Kidney (tissue), 14 donors: ENCODE results near the gene SIK3. TPM values are rescaled to one million over a fixed set of nuclear protein-coding genes. Genes with fewer than 3 reads are reported as not detected.

ENCODE experiments used
- DNase-seq, 5 donors: peaks; one replicate each; pipeline ENCODE4 v3.0.0-alpha.2; 2013 to 2020
- FAIRE-seq: peaks from 2 replicates; lab custom pipeline; 2012; peaks lifted over from hg19 to GRCh38; lab: Jason Lieb, UNC
- H3K27ac ChIP-seq, 2 donors: one replicate each; pipeline ENCODE4 v1.7.0; 2013; ENCODE audit warnings: low read depth in 2 of 2, low read length in 2 of 2, inconsistent platforms in 1 of 2
- H3K27me3 ChIP-seq: one replicate; pipeline ENCODE4 v1.7.1; 2013; ENCODE audit warnings: low read length, inconsistent platforms; ENCODE audit not compliant: control insufficient read depth, insufficient read depth
- H3K36me3 ChIP-seq, 3 donors: one replicate each; pipeline versions ENCODE4 v1.7.0 to v1.7.1; 2013; ENCODE audit warnings: low read length in 3 of 3, control low read depth in 1 of 3, inconsistent platforms in 1 of 3; ENCODE audit not compliant: insufficient read depth in 3 of 3, control insufficient read depth in 2 of 3
- H3K4me1 ChIP-seq, 3 donors: one replicate each; pipeline versions ENCODE4 v1.7.0 to v1.7.1; 2013; ENCODE audit warnings: low read length in 3 of 3, inconsistent platforms in 1 of 3, low read depth in 1 of 3; ENCODE audit not compliant: control insufficient read depth in 2 of 3, insufficient read depth in 2 of 3
- H3K4me3 ChIP-seq, 3 donors: one replicate each; pipeline versions ENCODE4 v1.7.0 to v1.8.1; 2013; ENCODE audit warnings: low read length in 3 of 3, control low read depth in 1 of 3, inconsistent platforms in 1 of 3
- H3K9ac ChIP-seq, 3 donors: one replicate each; pipeline versions ENCODE4 v1.7.0 to v1.7.1; 2013; ENCODE audit warnings: low read length in 3 of 3, control low read depth in 1 of 3, inconsistent platforms in 1 of 3
- H3K9me3 ChIP-seq, 3 donors: one replicate each; pipeline versions ENCODE4 v1.7.0 to v1.7.1; 2013; ENCODE audit warnings: low read length in 3 of 3, control low read depth in 1 of 3, inconsistent platforms in 1 of 3; ENCODE audit not compliant: control insufficient read depth in 2 of 3, insufficient read depth in 1 of 3
- CTCF ChIP-seq: IDR thresholded peaks from 3 replicates; pipeline ENCODE4 v1.5.1; 2012; ENCODE audit warnings: mild to moderate bottlenecking, moderate library complexity, borderline replicate concordance; ENCODE audit not compliant: insufficient read depth; ENCODE audit errors: extremely low read depth
- intact Hi-C: fragments of 100-400 bp; cut with DNase I; formaldehyde crosslinking; loops from one replicate; pipeline ENCODE4 v1.11.1; 2022
- polyA plus RNA-seq: library from polyadenylated mRNA; stranded (reverse); fragments of 350-450 nt; fragmentation: Illumina TruSeq; extraction: RNeasy Lipid Tissue Mini Kit (QIAGEN cat#74804); gene quantifications from one replicate; pipeline ENCODE4 v1.2.3, GENCODE V29; 2014; ENCODE audit warnings: low read depth, low replicate concordance; ENCODE audit not compliant: insufficient read depth
- total RNA-seq: library from RNA; stranded (reverse); fragmentation: NEBNext Ultra II Directional; extraction: Animal tissue kit (Norgen Biotek cat#: 25700); gene quantifications from one replicate; pipeline ENCODE4 v1.2.1, GENCODE V29; 2021
- donor health status: control.
- donor health status: control.
- donor health status: control.
- donor health status: control.
- donor health status: control.
- donor health status: DM: yes; HTN: yes; CAD: no.
- donor health status: Normal renal cell carcinoma (clear cell type).

The SIK3 gene
- total and polyA plus RNA-seq, 2 donors from 2014 or later, result 12.3 to 50.7 TPM

DNA sequence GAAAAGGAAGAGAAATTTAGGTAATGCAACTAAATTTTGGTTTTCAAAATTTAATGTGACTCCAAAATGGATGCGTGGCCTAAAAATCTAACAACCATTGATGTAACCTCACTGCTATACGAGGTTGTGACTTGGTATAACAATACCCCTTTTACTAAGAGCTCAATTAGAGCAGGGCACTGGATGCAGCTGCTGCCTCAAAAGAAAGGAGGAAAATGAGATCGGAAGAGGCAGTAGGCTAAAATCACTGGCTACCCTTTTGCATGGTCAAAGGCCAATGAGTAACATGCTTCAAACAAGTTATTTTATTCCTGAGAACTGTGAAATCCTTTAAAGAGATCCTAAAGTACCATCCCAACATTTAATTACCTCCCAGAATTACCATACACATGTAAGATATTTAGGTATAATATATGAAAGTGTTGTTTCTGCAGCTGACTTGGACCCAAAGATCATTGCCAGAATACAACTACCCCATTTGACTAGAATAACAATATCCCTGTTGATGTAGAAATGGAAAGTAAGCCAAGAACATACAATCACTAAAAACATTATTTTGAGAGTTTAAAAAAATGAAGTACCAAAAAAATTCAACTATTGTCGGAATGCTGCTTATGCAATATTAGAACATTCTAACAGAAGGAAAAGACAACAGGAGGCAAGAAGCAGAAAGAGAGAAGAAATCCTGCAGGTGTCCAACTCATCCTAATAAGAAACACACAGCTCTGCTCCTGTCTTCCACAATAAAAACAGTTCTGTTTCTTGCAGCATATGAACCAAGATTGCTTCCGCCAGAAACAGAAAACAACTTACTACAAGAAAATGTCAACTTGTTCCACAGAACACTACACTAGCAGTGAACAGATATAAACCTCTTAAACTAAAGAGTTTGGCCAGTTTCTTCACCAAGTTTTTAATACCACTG lies 15.0 kb downstream of the SIK3 start:
- H3K4me3 ChIP-seq, result peak overlapping the region in 1 of 3 donors; percentile 3
- no peaks in the 10 kb centered on the region for H3K9me3 ChIP-seq
- H3K27ac ChIP-seq, result no peak overlapping the region
- peaks cover 0 to 8% (median 0%) of the 10 kb centered on the region in 3 donors for H3K4me1 ChIP-seq
- DNase-seq (no peak), FAIRE-seq (no peak)
- no peak for TF ChIP-seq CTCF
- no peaks in the 10 kb centered on the region for H3K36me3 ChIP-seq
- no peak overlapping the region for H3K9ac ChIP-seq
- intact Hi-C loops, result no loop called here
- no peaks in the 10 kb centered on the region for H3K27me3 ChIP-seq

DNA sequence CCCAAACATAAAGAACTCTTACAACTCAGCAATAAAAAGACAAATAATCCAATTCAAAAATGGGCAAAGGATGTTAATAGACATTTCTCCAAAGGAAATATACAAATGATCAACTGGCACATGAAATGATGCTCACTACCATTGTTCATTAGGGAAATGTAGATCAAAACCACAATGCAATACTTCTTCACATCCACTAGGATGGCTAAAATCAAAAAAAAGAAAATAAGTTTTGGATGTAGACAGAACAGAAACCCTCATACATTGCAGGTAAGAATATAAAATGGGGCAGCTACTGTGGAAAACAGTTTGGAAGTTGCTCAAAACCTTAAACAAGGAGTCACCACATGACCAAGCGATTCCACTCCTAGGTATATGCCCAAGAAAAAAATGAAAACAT lies 16.3 kb downstream of the SIK3 start:
- no peak overlapping the region for H3K27ac ChIP-seq
- no peaks in the 10 kb centered on the region for H3K36me3 ChIP-seq
- no peaks in the 10 kb centered on the region for H3K9me3 ChIP-seq
- H3K9ac ChIP-seq, result no peak overlapping the region
- H3K4me1 ChIP-seq, result peaks cover 3 to 11% (median 3%) of the 10 kb centered on the region in 3 donors
- DNase-seq (no peak), FAIRE-seq (no peak)
- intact Hi-C loops, result no loop called here
- no peaks in the 10 kb centered on the region for H3K27me3 ChIP-seq
- H3K4me3 ChIP-seq, result no peak overlapping the region
- no peak for TF ChIP-seq CTCF

- no peak for DNase-seq
- H3K4me3 ChIP-seq, result no peak overlapping the region
- no peaks in the 10 kb centered on the region for H3K27me3 ChIP-seq
- intact Hi-C loops, result no loop called here
- TF ChIP-seq CTCF, result no peak
- no peak overlapping the region for H3K27ac ChIP-seq
- FAIRE-seq, result no peak
- no peaks in the 10 kb centered on the region for H3K9me3 ChIP-seq
- peaks cover 3 to 14% (median 4%) of the 10 kb centered on the region in 3 donors for H3K4me1 ChIP-seq
- no peaks in the 10 kb centered on the region for H3K36me3 ChIP-seq
- no peak overlapping the region for H3K9ac ChIP-seq
Observed at GRCh38 chr11:117080370-117080769, 17.9 kb downstream of the SIK3 start.
